GM13976 (cell line): ENCODE measurements around the gene SLC4A2.

Source experiments
- DNase-seq: peaks from one replicate; pipeline ENCODE4 v3.0.0; 2012; ENCODE audit warnings: low spot score
- CTCF ChIP-seq: IDR thresholded peaks from 2 replicates; pipeline ENCODE4 v1.5.1; 2012; ENCODE audit warnings: borderline replicate concordance, mild to moderate bottlenecking; ENCODE audit not compliant: insufficient read depth; ENCODE audit errors: extremely low read depth, missing control alignments, control extremely low read depth
- in situ Hi-C: fragments of 300-500 bp; cut with MboI; formaldehyde crosslinking; loops from one replicate; pipeline ENCODE4 v1.12.0; 2022; ENCODE audit warnings: low sequenced_read_pairs, mixed read lengths, inconsistent platforms; ENCODE audit not compliant: unreplicated experiment

Gene SLC4A2

GRCh38 chr7:151089893-151090730, 30.7 kb downstream of the SLC4A2 start:
- in situ Hi-C loops: no loop called here
- TF ChIP-seq CTCF: no peak
- DNase-seq: no peak

GRCh38 chr7:151091003-151091402, 31.6 kb downstream of the SLC4A2 start:
- no peak for DNase-seq
- in situ Hi-C loops: no loop called here
- TF ChIP-seq CTCF: no peak

- peak; percentile 59 for TF ChIP-seq CTCF
- in situ Hi-C loops: no loop called here
- no peak for DNase-seq
Measured at GRCh38 chr7:151091431-151091830, 32.0 kb downstream of the SLC4A2 start.

- no peak for DNase-seq
- in situ Hi-C loops: no loop called here
- no peak for TF ChIP-seq CTCF
Measured at GRCh38 chr7:151091988-151092387, 32.6 kb downstream of the SLC4A2 start.

- no peak for TF ChIP-seq CTCF
- no peak for DNase-seq
- in situ Hi-C loops: no loop called here
Measured at GRCh38 chr7:151093748-151094147, 34.4 kb downstream of the SLC4A2 start.

- TF ChIP-seq CTCF: no peak
- in situ Hi-C loops: no loop called here
- DNase-seq: no peak
Measured at GRCh38 chr7:151094675-151095074, 35.3 kb downstream of the SLC4A2 start.

GRCh38 chr7:151095123-151095797, 35.9 kb downstream of the SLC4A2 start:
- in situ Hi-C loops: no loop called here
- no peak for TF ChIP-seq CTCF
- no peak for DNase-seq
